Stimulated activated CD4-positive, alpha-beta T cell treated with anti-CD3 and anti-CD28 coated beads, Interleukin-4, amount 100 ng/mL, for 24 hours (primary cell): ENCODE data around the gene GART.
A peak's percentile ranks its signal among the peaks of the same experiment; 100 is the strongest.
"Not testable (repeated sequence)": the region's sequence is repeated elsewhere in the genome, so short reads cannot be mapped to it uniquely, and the experiment has no call there.

Experiments
- DNase-seq: peaks from one replicate; pipeline ENCODE4 v3.0.0-alpha.2; 2020

The GART gene

GRCh38 chr21:33511639-33512038, 30.3 kb downstream of the GART start:
- DNase-seq = no peak

- DNase-seq = no peak
Measured at GRCh38 chr21:33510826-33511225, 31.1 kb downstream of the GART start.

GRCh38 chr21:33507003-33507402, 34.9 kb downstream of the GART start:
- DNase-seq = not testable (repeated sequence)

GRCh38 chr21:33505833-33506232, 36.1 kb downstream of the GART start:
- no peak for DNase-seq

GRCh38 chr21:33496345-33496744, 45.6 kb downstream of the GART start:
- no peak for DNase-seq

GRCh38 chr21:33495743-33496142, 46.2 kb downstream of the GART start:
- DNase-seq = no peak

- DNase-seq = no peak
Measured at GRCh38 chr21:33493756-33494155, 48.2 kb downstream of the GART start.

- no peak for DNase-seq
Measured at GRCh38 chr21:33492571-33492970, 49.3 kb downstream of the GART start.

- DNase-seq = peak; percentile 95
Measured at GRCh38 chr21:33491373-33492102, 50.4 kb downstream of the GART start, which contains the start of gene DNAJC28. Gene DNAJC28 (minus strand): TSS chr21:33491716. CDS start chr21:33489393, 2,323 bp downstream.

GRCh38 chr21:33490991-33491372, 50.9 kb downstream of the GART start:
- DNase-seq = peak; percentile 7

GRCh38 chr21:33488936-33489335, 53.0 kb downstream of the GART start:
- DNase-seq = no peak

- no peak for DNase-seq
Measured at GRCh38 chr21:33487996-33488395, 53.9 kb downstream of the GART start.

- no peak for DNase-seq
Measured at GRCh38 chr21:33481314-33481943, 60.5 kb downstream of the GART start.

GRCh38 chr21:33480481-33481103, 61.3 kb downstream of the GART start:
- no peak for DNase-seq

GRCh38 chr21:33479679-33480480, 62.0 kb downstream of the GART start, which contains the start of gene TMEM50B:
Gene TMEM50B (minus strand): TSS chr21:33479974. CDS start chr21:33468885, 11,089 bp downstream.
- peak; percentile 95 for DNase-seq

- peak; percentile 41 for DNase-seq
Measured at GRCh38 chr21:33478935-33479678, 62.8 kb downstream of the GART start.

- DNase-seq = no peak
Measured at GRCh38 chr21:33478182-33478581, 63.7 kb downstream of the GART start.

GRCh38 chr21:33477066-33477465, 64.9 kb downstream of the GART start:
- DNase-seq = no peak

- DNase-seq = no peak
Measured at GRCh38 chr21:33473344-33473743, 68.6 kb downstream of the GART start.

GRCh38 chr21:33470701-33471100, 71.2 kb downstream of the GART start:
- no peak for DNase-seq

GRCh38 chr21:33469183-33469582, 72.7 kb downstream of the GART start:
- not testable (repeated sequence) for DNase-seq

- DNase-seq = no peak
Measured at GRCh38 chr21:33461538-33462250, 80.2 kb downstream of the GART start.
